ENCODE results near the gene NFE2L1. TPM values are rescaled to one million over a fixed set of nuclear protein-coding genes. Genes with fewer than 3 reads are reported as not detected.

The NFE2L1 gene
- total RNA-seq, 6 experiments from 2014 or later, result 63.1 to 156 (median 117) TPM

GRCh38 chr17:48095611-48096010, 47.5 kb downstream of the NFE2L1 start:
- Histone ChIP-seq H3K9me3 (no peaks in the 10 kb centered on the region), H3K36me3 (no peaks in the 10 kb centered on the region), H3K27ac (no peak overlapping the region), H3K4me3 (no peak overlapping the region), H3K4me1 (peaks cover 0 to 4% (median 0%) of the 10 kb centered on the region in 4 donors), H3K27me3 (no peaks in the 10 kb centered on the region)
- DNase-seq, result no peak
- WGBS (ENCODE audit: insufficient coverage, low coverage, low lambda C conversion rate, missing lambda C conversion rate), result 78% methylated on average over 4 of the region's 4 CpGs
- intact Hi-C loops (cut with DNase I), result no loop called here
- TF ChIP-seq POLR2A (IDR thresholded peaks at IDR 0.05) (no peak), CTCF (IDR thresholded peaks at IDR 0.05) (no peak)
- no peak for ATAC-seq

GRCh38 chr17:48100160-48100559, 52.0 kb downstream of the NFE2L1 start:
- H3K36me3 ChIP-seq, result no peaks in the 10 kb centered on the region
- 54% methylated on average over 10 of the region's 10 CpGs for WGBS (ENCODE audit: insufficient coverage, low coverage, low lambda C conversion rate, missing lambda C conversion rate)
- TF ChIP-seq CTCF (IDR thresholded peaks at IDR 0.05) (no peak), POLR2A (IDR thresholded peaks at IDR 0.05) (no peak)
- no peak for DNase-seq
- no peaks in the 10 kb centered on the region for H3K27me3 ChIP-seq
- H3K4me3 ChIP-seq, result peak overlapping the region; percentile 89 to 100 (median 89)
- H3K27ac ChIP-seq, result peak overlapping the region in 1 of 3 donors; percentile 68
- no peak for ATAC-seq
- intact Hi-C loops (cut with DNase I), result no loop called here
- no peaks in the 10 kb centered on the region for H3K9me3 ChIP-seq
- peaks cover 0 to 6% (median 0%) of the 10 kb centered on the region in 4 donors for H3K4me1 ChIP-seq

GRCh38 chr17:48100591-48101011, 52.4 kb downstream of the NFE2L1 start:
- intact Hi-C loops (cut with DNase I), result no loop called here
- DNase-seq (peak; percentile 46 to 66 (median 63)), ATAC-seq (peak; percentile 13 to 22 (median 20))
- H3K4me3 ChIP-seq, result peak overlapping the region; percentile 89 to 100 (median 89)
- peaks cover 0 to 6% (median 0%) of the 10 kb centered on the region in 4 donors for H3K4me1 ChIP-seq
- H3K36me3 ChIP-seq, result no peaks in the 10 kb centered on the region
- no peaks in the 10 kb centered on the region for H3K27me3 ChIP-seq
- TF ChIP-seq POLR2A (IDR thresholded peaks at IDR 0.05) (no peak), CTCF (IDR thresholded peaks at IDR 0.05) (no peak)
- WGBS (ENCODE audit: insufficient coverage, low coverage, low lambda C conversion rate, missing lambda C conversion rate), result under 1% methylated on average over 23 of the region's 23 CpGs
- H3K27ac ChIP-seq, result peak overlapping the region; percentile 7 to 69 (median 68)
- H3K9me3 ChIP-seq, result no peaks in the 10 kb centered on the region

GRCh38 chr17:48101012-48101720, 53.0 kb downstream of the NFE2L1 start, which contains the start of gene CBX1:
Gene CBX1 (minus strand): TSS chr17:48101478. CDS start chr17:48077004, 24,474 bp downstream.
- 0% methylated on average over 34 of the region's 79 CpGs for WGBS (ENCODE audit: insufficient coverage, low coverage, low lambda C conversion rate, missing lambda C conversion rate)
- H3K4me1 ChIP-seq, result peaks cover 0 to 6% (median 0%) of the 10 kb centered on the region in 4 donors
- no peaks in the 10 kb centered on the region for H3K9me3 ChIP-seq
- DNase-seq, result peak; percentile 94 to 96 (median 95)
- H3K36me3 ChIP-seq, result no peaks in the 10 kb centered on the region
- ATAC-seq, result peak; percentile 96 to 98 (median 96)
- H3K27ac ChIP-seq, result peak within 1 kb of the TSS; percentile 7 to 69 (median 68)
- TF ChIP-seq CTCF (IDR thresholded peaks at IDR 0.05), result no peak
- TF ChIP-seq POLR2A (IDR thresholded peaks at IDR 0.05), result peak; percentile 54
- no peaks in the 10 kb centered on the region for H3K27me3 ChIP-seq
- H3K4me3 ChIP-seq, result peak within 1 kb of the TSS; percentile 89 to 100 (median 89)
- intact Hi-C loops (cut with DNase I), result no loop called here

Measured in right lobe of liver (tissue), 6 donors.